Prostate gland (tissue), 2 donors: Measurements from ENCODE around the gene USP17L25. TPM values are rescaled to one million over a fixed set of nuclear protein-coding genes. Genes with fewer than 3 reads are reported as not detected.

Experiments
- total RNA-seq, 2 donors: library from RNA; depleted of rRNA; stranded (reverse); fragments of >200 nt; gene quantifications; one replicate each; pipeline ENCODE4 v1.1.0, GENCODE V29; 2016

Gene USP17L25
- total RNA-seq, 2 donors from 2014 or later = not detected

Other genes with a start within 250 kb of the USP17L25 start
- gene FAM90A26, start 159.5 kb upstream of the USP17L25 start, total RNA-seq = not detected
- not detected for gene USP17L10, start 119.3 kb upstream of the USP17L25 start, total RNA-seq
- not detected for gene USP17L11, start 114.5 kb upstream of the USP17L25 start, total RNA-seq
- not detected for gene USP17L12, start 109.8 kb upstream of the USP17L25 start, total RNA-seq
- gene USP17L13, start 105.0 kb upstream of the USP17L25 start, total RNA-seq = not detected
- not detected for gene USP17L15, start 95.5 kb upstream of the USP17L25 start, total RNA-seq
- gene USP17L17, start 86.0 kb upstream of the USP17L25 start, total RNA-seq = not detected
- not detected for gene USP17L18, start 81.3 kb upstream of the USP17L25 start, total RNA-seq
- not detected for gene USP17L19, start 76.5 kb upstream of the USP17L25 start, total RNA-seq
- not detected for gene USP17L20, start 71.8 kb upstream of the USP17L25 start, total RNA-seq
- gene USP17L21, start 67.0 kb upstream of the USP17L25 start, total RNA-seq = not detected
- not detected for gene USP17L22, start 62.3 kb upstream of the USP17L25 start, total RNA-seq
- not detected for gene USP17L24, start 4.7 kb upstream of the USP17L25 start, total RNA-seq
- gene USP17L26, start 4.7 kb downstream of the USP17L25 start, total RNA-seq = not detected
- gene USP17L5, start 9.5 kb downstream of the USP17L25 start, total RNA-seq = not detected
- not detected for gene USP17L27, start 14.2 kb downstream of the USP17L25 start, total RNA-seq
- gene USP17L28, start 19.0 kb downstream of the USP17L25 start, total RNA-seq = not detected
- not detected for gene USP17L29, start 23.7 kb downstream of the USP17L25 start, total RNA-seq
- gene USP17L30, start 33.2 kb downstream of the USP17L25 start, total RNA-seq = not detected
- not detected for gene DEFB131A, start 114.5 kb downstream of the USP17L25 start, total RNA-seq